CD8-positive, alpha-beta memory T cell (primary cell): Measurements from ENCODE around the gene CTNNA2. TPM values are rescaled to one million over a fixed set of nuclear protein-coding genes. Genes with fewer than 3 reads are reported as not detected.

ENCODE experiments used
- CTCF ChIA-PET: fragments of 350-600 bp; sonication (Branson Sonifier 250); formaldehyde crosslinking; loops from one replicate; lab custom pipeline; 2021; ENCODE audit warnings: antibody characterized with exemption; lab: Charles Lee
- POLR2A ChIA-PET: fragments of 350-600 bp; sonication (Branson Sonifier 250); formaldehyde crosslinking; loops from one replicate; lab custom pipeline; 2021; ENCODE audit warnings: antibody characterized with exemption; lab: Charles Lee
- DNase-seq, 5 donors: peaks; one replicate each; pipeline versions ENCODE4 v3.0.0 to v3.0.0-alpha.2; 2020 to 2022; ENCODE audit warnings: mixed read lengths in 1 of 5
- H3K27ac ChIP-seq: one replicate; pipeline ENCODE4 v1.7.0; 2013; ENCODE audit warnings: low read depth, mild to moderate bottlenecking, low read length, moderate library complexity
- H3K27me3 ChIP-seq: 2 replicates; pipeline ENCODE4 v1.7.0; 2013; ENCODE audit warnings: low read length, mild to moderate bottlenecking; ENCODE audit not compliant: insufficient read depth, poor library complexity, severe bottlenecking
- H3K36me3 ChIP-seq: 2 replicates; pipeline ENCODE4 v1.7.0; 2013; ENCODE audit warnings: mild to moderate bottlenecking, low read length, moderate library complexity; ENCODE audit not compliant: insufficient read depth
- H3K4me1 ChIP-seq: 2 replicates; pipeline ENCODE4 v1.7.0; 2013; ENCODE audit warnings: mild to moderate bottlenecking, low read length, moderate library complexity; ENCODE audit not compliant: insufficient read depth
- H3K4me3 ChIP-seq: 2 replicates; pipeline ENCODE4 v1.7.0; 2013; ENCODE audit warnings: mild to moderate bottlenecking, low read length
- H3K9me3 ChIP-seq: 2 replicates; pipeline ENCODE4 v1.7.0; 2013; ENCODE audit warnings: mild to moderate bottlenecking, low read length
- H3K27ac Mint-ChIP-seq, 8 donors: one replicate each; pipeline ENCODE4 v1.8.0; 2020 to 2021; ENCODE audit warnings: mixed read lengths in 8 of 8, mild to moderate bottlenecking in 6 of 8, inconsistent platforms in 3 of 8, moderate library complexity in 3 of 8
- H3K27me3 Mint-ChIP-seq, 2 donors: one replicate each; pipeline ENCODE4 v1.8.0; 2020 to 2021; ENCODE audit warnings: mixed read lengths in 2 of 2, mild to moderate bottlenecking in 1 of 2, moderate library complexity in 1 of 2
- H3K36me3 Mint-ChIP-seq, 3 donors: one replicate each; pipeline ENCODE4 v1.8.0; 2020 to 2021; ENCODE audit warnings: mixed read lengths in 3 of 3, inconsistent platforms in 1 of 3, mild to moderate bottlenecking in 1 of 3
- H3K4me1 Mint-ChIP-seq, 3 donors: one replicate each; pipeline ENCODE4 v1.8.0; 2020 to 2021; ENCODE audit warnings: mixed read lengths in 3 of 3, inconsistent platforms in 1 of 3, mild to moderate bottlenecking in 1 of 3
- H3K4me3 Mint-ChIP-seq, 7 donors: one replicate each; pipeline ENCODE4 v1.8.0; 2020 to 2021; ENCODE audit warnings: mixed read lengths in 7 of 7, mild to moderate bottlenecking in 6 of 7, moderate library complexity in 4 of 7, inconsistent platforms in 2 of 7
- H3K9me3 Mint-ChIP-seq, 5 donors: one replicate each; pipeline ENCODE4 v1.8.0; 2020 to 2022; ENCODE audit warnings: mixed read lengths in 5 of 5, mild to moderate bottlenecking in 3 of 5, moderate library complexity in 2 of 5, inconsistent platforms in 1 of 5
- polyA plus RNA-seq: library from polyadenylated mRNA; unstranded; fragments of 300-500 nt; fragmentation: Illumina TruSeq; gene quantifications from one replicate; pipeline ENCODE4 v1.2.3, GENCODE V29; 2021
- total RNA-seq, 2 experiments: library from RNA; stranded (reverse); gene quantifications; one replicate each; pipeline ENCODE4 v1.2.3, GENCODE V29; 2021

The CTNNA2 gene
- total and polyA plus RNA-seq, 3 experiments from 2014 or later, result not detected

GRCh38 chr2:79985571-79985970 is 472.7 kb downstream of the CTNNA2 start:
- no peaks in the 10 kb centered on the region for H3K4me1 Mint-ChIP-seq
- peaks cover 2 to 5% (median 4%) of the 10 kb centered on the region in 5 donors for H3K9me3 Mint-ChIP-seq
- DNase-seq, result no peak
- Histone ChIP-seq H3K4me3 (no peak overlapping the region), H3K4me1 (no peaks in the 10 kb centered on the region), H3K36me3 (no peaks in the 10 kb centered on the region), H3K27ac (no peak overlapping the region), H3K27me3 (no peaks in the 10 kb centered on the region), H3K9me3 (no peaks in the 10 kb centered on the region)
- CTCF ChIA-PET, result no interaction called here
- no peak overlapping the region for H3K4me3 Mint-ChIP-seq
- POLR2A ChIA-PET, result no interaction called here
- H3K27ac Mint-ChIP-seq, result no peak overlapping the region
- H3K36me3 Mint-ChIP-seq, result no peaks in the 10 kb centered on the region
- no peaks in the 10 kb centered on the region for H3K27me3 Mint-ChIP-seq

DNA sequence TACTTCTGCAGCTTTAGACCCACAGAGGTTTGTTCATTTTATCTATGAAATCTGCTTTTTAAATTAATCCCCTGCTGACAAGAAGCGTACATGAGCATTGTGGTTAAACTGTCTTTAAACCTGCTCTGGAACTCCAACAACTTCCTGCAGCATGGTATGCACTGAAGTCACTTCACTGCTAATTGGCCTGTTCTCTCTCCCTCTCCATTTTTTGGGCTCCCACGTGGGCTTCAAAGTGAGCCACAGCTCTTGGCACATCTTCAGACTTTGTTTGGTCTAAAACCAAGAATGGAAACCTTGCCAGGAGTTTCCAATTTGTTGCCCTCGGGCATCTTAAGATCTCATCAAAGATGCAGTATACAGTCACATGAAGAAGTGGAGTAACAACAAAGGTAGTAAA is 480.3 kb downstream of the CTNNA2 start:
- ChIA-PET POLR2A (no interaction called here), CTCF (no interaction called here)
- H3K4me1 ChIP-seq, result no peaks in the 10 kb centered on the region
- H3K4me3 ChIP-seq, result no peak overlapping the region
- H3K9me3 ChIP-seq, result no peaks in the 10 kb centered on the region
- Mint-ChIP-seq H3K27me3 (no peaks in the 10 kb centered on the region), H3K4me1 (no peaks in the 10 kb centered on the region), H3K27ac (no peak overlapping the region), H3K36me3 (no peaks in the 10 kb centered on the region), H3K4me3 (no peak overlapping the region), H3K9me3 (peaks cover 2 to 14% (median 12%) of the 10 kb centered on the region in 5 donors)
- no peak for DNase-seq
- H3K27ac ChIP-seq, result no peak overlapping the region
- H3K27me3 ChIP-seq, result no peaks in the 10 kb centered on the region
- no peaks in the 10 kb centered on the region for H3K36me3 ChIP-seq

DNA sequence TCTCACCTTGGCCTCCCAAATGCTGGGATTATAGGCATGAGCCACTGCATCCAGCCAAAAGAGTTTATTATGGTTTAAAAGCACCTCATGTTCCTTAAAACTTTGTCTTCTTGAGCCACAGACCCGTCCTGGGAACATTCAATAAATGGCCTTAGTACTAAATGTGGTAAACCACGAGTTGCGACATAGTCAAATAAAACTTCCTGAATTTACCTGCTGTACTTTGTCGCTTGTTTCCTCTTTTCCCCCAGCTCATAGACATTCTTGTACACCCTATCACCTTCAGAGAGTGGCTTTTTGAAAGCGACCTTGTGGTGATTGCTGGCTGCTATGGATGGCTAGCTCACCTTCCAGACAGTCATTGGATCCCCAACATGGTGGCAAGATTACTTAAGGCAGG is 481.3 kb downstream of the CTNNA2 start:
- H3K36me3 Mint-ChIP-seq, result no peaks in the 10 kb centered on the region
- Histone ChIP-seq H3K27me3 (no peaks in the 10 kb centered on the region), H3K9me3 (no peaks in the 10 kb centered on the region), H3K4me1 (no peaks in the 10 kb centered on the region), H3K27ac (no peak overlapping the region), H3K4me3 (no peak overlapping the region), H3K36me3 (no peaks in the 10 kb centered on the region)
- no peak overlapping the region for H3K27ac Mint-ChIP-seq
- H3K4me3 Mint-ChIP-seq, result no peak overlapping the region
- ChIA-PET CTCF (no interaction called here), POLR2A (no interaction called here)
- peaks cover 2 to 17% (median 12%) of the 10 kb centered on the region in 5 donors for H3K9me3 Mint-ChIP-seq
- H3K4me1 Mint-ChIP-seq, result no peaks in the 10 kb centered on the region
- no peaks in the 10 kb centered on the region for H3K27me3 Mint-ChIP-seq
- no peak for DNase-seq

- no peak overlapping the region for H3K27ac ChIP-seq
- Mint-ChIP-seq H3K9me3 (peaks cover 4 to 23% (median 12%) of the 10 kb centered on the region in 5 donors), H3K27ac (no peak overlapping the region), H3K36me3 (no peaks in the 10 kb centered on the region), H3K4me3 (no peak overlapping the region), H3K27me3 (no peaks in the 10 kb centered on the region), H3K4me1 (no peaks in the 10 kb centered on the region)
- H3K9me3 ChIP-seq, result no peaks in the 10 kb centered on the region
- H3K36me3 ChIP-seq, result no peaks in the 10 kb centered on the region
- H3K4me1 ChIP-seq, result no peaks in the 10 kb centered on the region
- CTCF ChIA-PET, result no interaction called here
- no peak for DNase-seq
- POLR2A ChIA-PET, result no interaction called here
- H3K27me3 ChIP-seq, result no peaks in the 10 kb centered on the region
- H3K4me3 ChIP-seq, result no peak overlapping the region
Measured at GRCh38 chr2:79994965-79995364, 482.1 kb downstream of the CTNNA2 start.

- Histone ChIP-seq H3K4me1 (no peaks in the 10 kb centered on the region), H3K36me3 (no peaks in the 10 kb centered on the region), H3K27ac (no peak overlapping the region), H3K4me3 (no peak overlapping the region), H3K27me3 (no peaks in the 10 kb centered on the region), H3K9me3 (no peaks in the 10 kb centered on the region)
- peaks cover 4 to 23% (median 10%) of the 10 kb centered on the region in 5 donors for H3K9me3 Mint-ChIP-seq
- no peak overlapping the region for H3K4me3 Mint-ChIP-seq
- ChIA-PET CTCF (no interaction called here), POLR2A (no interaction called here)
- DNase-seq, result no peak
- H3K4me1 Mint-ChIP-seq, result no peaks in the 10 kb centered on the region
- no peaks in the 10 kb centered on the region for H3K27me3 Mint-ChIP-seq
- no peak overlapping the region for H3K27ac Mint-ChIP-seq
- H3K36me3 Mint-ChIP-seq, result no peaks in the 10 kb centered on the region
Measured at GRCh38 chr2:79996709-79997108, 483.9 kb downstream of the CTNNA2 start.

- H3K27ac Mint-ChIP-seq, result no peak overlapping the region
- H3K4me3 Mint-ChIP-seq, result no peak overlapping the region
- Histone ChIP-seq H3K27ac (no peak overlapping the region), H3K27me3 (no peaks in the 10 kb centered on the region), H3K36me3 (no peaks in the 10 kb centered on the region), H3K4me3 (no peak overlapping the region), H3K9me3 (no peaks in the 10 kb centered on the region), H3K4me1 (no peaks in the 10 kb centered on the region)
- peaks cover 4 to 19% (median 8%) of the 10 kb centered on the region in 5 donors for H3K9me3 Mint-ChIP-seq
- H3K4me1 Mint-ChIP-seq, result no peaks in the 10 kb centered on the region
- ChIA-PET CTCF (no interaction called here), POLR2A (no interaction called here)
- no peaks in the 10 kb centered on the region for H3K27me3 Mint-ChIP-seq
- no peak for DNase-seq
- no peaks in the 10 kb centered on the region for H3K36me3 Mint-ChIP-seq
Measured at GRCh38 chr2:80001701-80002101, 488.9 kb downstream of the CTNNA2 start.

GRCh38 chr2:80002112-80002511 is 489.3 kb downstream of the CTNNA2 start:
- no peaks in the 10 kb centered on the region for H3K36me3 Mint-ChIP-seq
- H3K9me3 Mint-ChIP-seq, result peaks cover 4 to 19% (median 9%) of the 10 kb centered on the region in 5 donors
- H3K9me3 ChIP-seq, result no peaks in the 10 kb centered on the region
- H3K27ac Mint-ChIP-seq, result no peak overlapping the region
- no peaks in the 10 kb centered on the region for H3K4me1 ChIP-seq
- CTCF ChIA-PET, result no interaction called here
- H3K4me1 Mint-ChIP-seq, result no peaks in the 10 kb centered on the region
- H3K27ac ChIP-seq, result no peak overlapping the region
- no peak overlapping the region for H3K4me3 ChIP-seq
- no peaks in the 10 kb centered on the region for H3K36me3 ChIP-seq
- no peak for DNase-seq
- H3K27me3 Mint-ChIP-seq, result no peaks in the 10 kb centered on the region
- H3K4me3 Mint-ChIP-seq, result no peak overlapping the region
- no peaks in the 10 kb centered on the region for H3K27me3 ChIP-seq
- POLR2A ChIA-PET, result no interaction called here

- Mint-ChIP-seq H3K9me3 (peaks cover 4 to 16% (median 9%) of the 10 kb centered on the region in 5 donors), H3K36me3 (no peaks in the 10 kb centered on the region), H3K27ac (no peak overlapping the region), H3K4me3 (no peak overlapping the region), H3K27me3 (no peaks in the 10 kb centered on the region), H3K4me1 (no peaks in the 10 kb centered on the region)
- no peaks in the 10 kb centered on the region for H3K9me3 ChIP-seq
- no peak for DNase-seq
- ChIA-PET CTCF (no interaction called here), POLR2A (no interaction called here)
- H3K27ac ChIP-seq, result no peak overlapping the region
- H3K27me3 ChIP-seq, result no peaks in the 10 kb centered on the region
- no peaks in the 10 kb centered on the region for H3K4me1 ChIP-seq
- no peak overlapping the region for H3K4me3 ChIP-seq
- H3K36me3 ChIP-seq, result no peaks in the 10 kb centered on the region
Measured at GRCh38 chr2:80002568-80003157, 489.8 kb downstream of the CTNNA2 start.
